Activated naive CD4-positive, alpha-beta T cell treated with Interleukin-2 at 50 U/mL for 16 hours (primary cell): ENCODE measurements around the gene LHPP.

Source experiments
- DNase-seq: peaks from one replicate; pipeline ENCODE4 v3.0.0-alpha.2; 2020

LHPP gene

GRCh38 chr10:124611738-124612137, 150.1 kb downstream of the LHPP start:
- DNase-seq = peak; percentile 39

- DNase-seq = peak; percentile 35
Observed at GRCh38 chr10:124612611-124613498, 151.2 kb downstream of the LHPP start.

DNA sequence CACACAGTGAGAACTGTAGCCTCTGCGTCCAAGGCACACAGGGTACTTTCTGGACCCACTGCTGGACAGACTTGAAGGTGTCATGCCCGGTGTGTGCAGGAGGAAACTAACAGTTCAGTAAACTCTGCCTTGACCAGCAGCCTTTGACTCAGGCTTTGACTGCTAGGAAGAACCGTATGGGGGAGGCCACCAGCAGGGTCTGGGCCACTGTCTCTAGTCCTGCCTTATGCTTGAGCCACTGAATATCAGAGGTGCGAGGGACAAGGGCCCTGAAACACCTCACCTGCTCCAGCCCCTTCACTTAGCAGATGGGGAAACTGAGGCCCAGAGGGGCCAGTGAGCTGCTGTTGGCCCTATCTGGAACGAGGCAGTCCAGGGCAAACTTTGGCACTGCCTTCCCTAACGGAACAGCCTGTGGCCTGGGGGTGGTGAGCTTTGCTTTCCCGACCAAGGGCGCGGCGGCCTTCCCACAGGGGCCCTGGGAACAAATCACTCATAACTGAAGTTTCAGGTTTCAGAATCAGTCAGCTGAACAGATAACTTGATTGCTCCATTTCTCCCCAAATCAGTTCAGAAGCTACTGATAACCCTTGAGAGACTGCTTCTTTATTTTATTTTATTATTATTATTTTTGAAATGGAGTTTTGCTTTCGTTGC, 152.5 kb downstream of the LHPP start:
- peak; percentile 64 for DNase-seq

DNA sequence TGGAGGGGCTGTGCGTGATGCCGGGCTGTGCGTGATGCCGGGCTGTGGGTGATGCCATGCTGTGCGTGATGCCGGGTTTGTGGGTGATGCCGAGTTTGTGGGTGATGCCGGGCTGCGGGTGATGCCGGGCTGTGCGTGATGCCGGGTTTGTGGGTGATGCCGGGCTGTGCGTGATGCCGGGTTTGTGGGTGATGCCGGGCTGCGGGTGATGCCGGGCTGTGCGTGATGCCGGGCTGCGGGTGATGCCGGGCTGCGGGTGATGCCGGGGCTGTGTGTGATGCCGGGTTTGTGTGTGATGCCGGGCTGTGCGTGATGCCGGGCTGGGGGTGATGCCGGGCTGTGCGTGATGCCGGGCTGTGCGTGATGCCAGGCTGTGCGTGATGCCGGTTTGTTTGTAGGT, 153.6 kb downstream of the LHPP start:
- DNase-seq = no peak

GRCh38 chr10:124616040-124616835, 154.6 kb downstream of the LHPP start:
- DNase-seq = no peak

GRCh38 chr10:124616836-124617130, 155.2 kb downstream of the LHPP start:
- DNase-seq = no peak

- DNase-seq = no peak
Observed at GRCh38 chr10:124618470-124619073, 156.9 kb downstream of the LHPP start.

DNA sequence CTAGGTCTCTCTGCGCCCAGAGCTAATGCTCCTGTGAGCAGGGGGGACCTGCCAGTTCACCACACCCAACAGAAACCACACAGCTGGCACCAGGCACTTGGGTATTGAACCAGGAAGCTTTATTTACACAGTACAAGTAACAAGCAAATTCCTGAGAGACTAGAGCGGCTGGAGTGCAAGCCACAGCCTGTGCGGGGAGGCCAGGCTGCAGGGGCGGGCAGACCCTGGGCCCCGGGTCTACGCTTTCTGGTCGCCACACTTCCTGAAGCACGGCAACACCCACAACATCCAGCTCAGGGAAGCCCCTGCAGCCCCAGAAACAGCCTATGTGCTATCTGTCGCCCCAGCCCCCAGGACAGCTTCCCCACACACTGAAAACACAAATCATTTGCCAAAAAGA, 157.6 kb downstream of the LHPP start:
- DNase-seq = no peak

DNA sequence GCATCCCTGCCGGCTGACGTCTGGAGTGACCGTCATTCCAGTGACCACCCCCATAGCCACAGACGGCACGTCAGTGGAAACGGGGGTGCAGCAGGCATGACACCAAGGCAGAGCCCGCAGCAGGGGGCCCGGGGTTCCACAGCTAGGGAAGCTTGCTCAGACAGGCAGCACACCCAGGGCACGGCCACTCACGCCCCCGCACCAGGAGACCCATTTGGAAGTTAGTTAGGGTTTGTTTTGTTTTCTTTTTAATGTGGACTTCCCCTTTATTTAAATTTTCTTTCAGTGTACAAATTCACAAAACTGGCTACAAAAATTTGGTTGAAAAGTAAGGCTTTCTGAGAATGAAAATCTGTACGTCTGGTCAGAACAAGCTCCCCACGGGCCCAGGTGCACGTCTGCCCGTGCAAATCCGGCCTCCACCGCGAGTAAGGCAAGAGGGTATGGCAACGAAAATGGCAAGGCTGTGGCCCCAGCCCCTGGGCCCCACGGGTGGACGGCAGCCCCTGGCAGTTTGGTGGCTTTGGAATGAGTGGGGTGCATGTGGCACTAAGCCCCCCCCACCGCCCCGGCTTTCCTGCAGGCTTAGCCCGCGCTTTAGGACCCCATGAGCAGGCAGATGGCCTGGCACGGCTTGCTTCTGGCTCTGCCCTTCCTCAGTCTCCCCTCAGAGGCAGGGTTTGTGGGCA, 158.3 kb downstream of the LHPP start:
- no peak for DNase-seq

- no peak for DNase-seq
Observed at GRCh38 chr10:124621637-124622036, 160.0 kb downstream of the LHPP start.

DNA sequence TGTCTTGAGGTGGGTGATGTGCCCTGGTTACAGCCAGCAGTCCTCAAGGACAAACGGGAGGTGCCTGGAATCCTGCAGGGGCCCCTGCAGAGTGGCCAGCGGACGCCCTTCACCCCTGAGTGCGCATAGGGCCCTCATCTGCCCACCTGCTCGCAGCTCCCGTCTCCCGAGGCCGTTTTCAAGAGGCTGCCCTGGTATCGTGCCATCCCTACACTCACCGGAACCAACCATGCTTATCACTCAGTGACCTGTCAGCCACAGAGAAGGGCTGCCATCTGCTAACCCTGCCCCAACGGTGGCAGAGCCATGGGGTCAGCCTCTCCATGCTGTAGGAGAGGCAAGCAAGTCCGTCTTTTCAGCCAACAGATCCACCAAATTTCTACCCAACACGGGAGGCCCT, 160.5 kb downstream of the LHPP start:
- no peak for DNase-seq

DNA sequence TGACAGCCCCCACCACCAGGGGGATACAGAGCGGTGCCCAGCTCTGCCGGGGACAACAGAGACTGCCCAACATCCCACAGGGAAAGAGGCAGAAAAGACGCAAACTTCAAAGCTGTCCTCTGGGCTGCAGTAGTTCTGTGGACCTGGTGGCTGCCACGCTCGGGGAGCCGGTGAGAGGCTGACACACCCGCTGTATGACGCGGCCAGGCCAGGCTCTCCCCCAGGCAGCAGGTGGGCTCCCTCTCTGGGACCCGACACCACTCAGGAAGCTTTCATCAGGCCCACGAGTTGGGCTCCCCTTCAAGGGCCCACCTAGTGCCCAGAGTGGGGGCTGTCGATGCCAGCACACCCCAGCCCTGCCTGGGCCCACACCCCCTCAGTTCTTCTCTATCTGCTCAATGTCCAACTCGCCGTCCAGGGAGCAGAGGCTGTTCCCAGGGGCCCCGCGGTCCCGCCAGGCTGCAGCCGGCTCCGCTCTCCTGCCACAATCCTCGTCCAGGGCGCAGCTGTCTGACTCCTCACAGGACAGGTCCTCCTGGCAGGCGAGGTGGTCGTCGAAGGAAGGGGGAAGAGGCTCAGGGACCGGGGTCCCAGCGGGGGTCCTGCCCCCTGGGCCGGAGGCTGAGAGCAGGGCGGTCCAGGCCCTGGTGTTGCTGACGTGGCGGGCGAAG, 161.4 kb downstream of the LHPP start:
- DNase-seq = no peak

- no peak for DNase-seq
Observed at GRCh38 chr10:124624006-124624405, 162.4 kb downstream of the LHPP start.

DNA sequence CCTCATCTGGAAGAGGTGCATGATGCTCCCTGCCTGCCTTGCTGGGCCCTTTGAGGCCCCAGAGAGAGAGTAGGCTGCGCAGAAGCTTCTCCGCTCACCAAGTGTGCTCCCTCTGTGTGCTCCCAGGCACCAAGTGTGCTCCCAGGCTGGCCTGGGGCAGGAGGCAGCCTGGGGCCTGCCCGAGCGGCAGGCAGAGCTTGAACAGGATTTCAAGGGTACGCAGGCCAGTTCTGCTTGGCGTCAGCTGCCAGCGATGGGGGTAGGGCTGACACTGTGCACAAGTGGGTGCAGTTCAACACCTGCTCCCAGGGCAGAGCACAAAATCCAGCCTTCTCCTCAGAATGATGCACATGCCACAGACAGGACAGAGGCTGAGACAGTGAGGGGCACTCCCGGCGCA, 162.8 kb downstream of the LHPP start:
- no peak for DNase-seq

- DNase-seq = no peak
Observed at GRCh38 chr10:124624895-124625294, 163.3 kb downstream of the LHPP start.

DNA sequence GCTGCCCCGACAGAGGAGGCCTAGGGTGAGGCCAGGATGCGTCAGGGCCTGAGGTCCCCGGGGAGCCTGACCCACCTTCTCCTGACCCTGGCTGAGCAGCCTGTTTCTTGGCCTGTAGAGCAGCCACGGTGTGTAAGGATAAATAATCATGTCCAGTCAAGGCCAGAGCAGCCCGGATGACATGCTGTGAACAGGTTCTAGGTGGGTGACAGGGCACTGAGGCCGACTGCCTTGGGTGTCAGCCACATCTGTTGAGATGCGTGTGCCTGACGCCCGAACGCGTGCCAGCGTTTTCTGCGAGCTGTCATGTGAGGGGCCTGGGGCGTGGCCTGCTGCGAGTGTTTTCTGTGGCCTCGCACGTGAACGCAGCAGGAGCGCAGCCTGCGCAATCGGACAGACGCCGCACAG, 164.2 kb downstream of the LHPP start:
- no peak for DNase-seq

DNA sequence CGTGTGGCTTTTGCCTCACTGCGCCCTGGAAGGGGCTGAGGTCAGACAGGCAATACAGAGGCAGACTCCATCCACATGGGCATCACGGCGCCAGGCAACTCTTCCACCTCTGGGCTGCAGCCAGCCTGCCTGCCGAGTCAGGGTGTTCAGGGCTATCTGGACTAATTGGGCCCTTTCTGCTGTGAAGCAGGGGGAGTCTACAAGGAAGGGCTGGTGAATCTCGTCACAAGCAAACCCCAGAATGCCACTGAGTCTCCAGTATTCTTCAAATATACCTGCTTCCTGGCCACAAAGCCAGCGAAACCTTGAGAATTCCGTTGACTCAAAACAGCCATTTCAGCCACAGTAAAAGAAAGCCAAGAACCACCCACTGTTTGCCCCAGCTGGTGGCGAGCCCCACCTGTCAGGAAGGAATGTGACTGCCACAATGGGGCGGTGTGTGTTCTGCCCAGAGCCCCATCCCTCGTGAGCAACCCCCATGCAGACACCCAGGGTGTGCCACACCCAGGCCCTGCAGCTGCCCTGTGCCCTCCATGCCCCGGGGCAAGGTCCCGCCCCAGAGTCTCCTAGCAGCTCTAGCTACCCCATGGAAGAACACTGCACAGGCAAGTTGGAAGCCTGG, 165.2 kb downstream of the LHPP start:
- DNase-seq = peak; percentile 64

- DNase-seq = no peak
Observed at GRCh38 chr10:124627866-124628675, 166.4 kb downstream of the LHPP start.

GRCh38 chr10:124628676-124629021, 167.0 kb downstream of the LHPP start:
- DNase-seq = no peak

- no peak for DNase-seq
Observed at GRCh38 chr10:124629415-124629814, 167.8 kb downstream of the LHPP start.

- no peak for DNase-seq
Observed at GRCh38 chr10:124629842-124630241, 168.2 kb downstream of the LHPP start.
